ENCODE measurements around the gene IRF8.

GRCh38 chr16:85861095-85861825 lies 37.7 kb upstream of the IRF8 start:
- TF ChIP-seq POLR2A (IDR thresholded peaks at IDR 0.05; ENCODE audit: low read length) (no peak), GATA1 (IDR thresholded peaks at IDR 0.05; ENCODE audit: low read depth, low read length) (no peak)

Measured in erythroblast (primary cell).